Tibial nerve (tissue), 4 donors: ENCODE measurements around the gene DENND1A.

Experiments
- EP300 ChIP-seq, 2 donors: sonication (generic); formaldehyde crosslinking; IDR thresholded peaks; one replicate each; pipeline ENCODE4 v1.6.1; 2017; ENCODE audit warnings: antibody characterized with exemption in 2 of 2, mild to moderate bottlenecking in 1 of 2
- POLR2A ChIP-seq, 2 donors: fragments of 450-650 bp; IDR thresholded peaks; one replicate each; pipeline ENCODE4 v1.6.1; 2017; ENCODE audit warnings: antibody characterized with exemption in 2 of 2, mild to moderate bottlenecking in 2 of 2, moderate library complexity in 2 of 2
- TF ChIP-seq, protein P1 (sequence below), 5 experiments: fragments of 200-600 bp in 3 of 5; fragments of 450-650 bp in 2 of 5; sonication (generic) in 3 of 5; IDR thresholded peaks; one replicate each; pipeline ENCODE4 v1.5.1; 2016 to 2019; ENCODE audit warnings: antibody characterized with exemption in 5 of 5, mild to moderate bottlenecking in 3 of 5, moderate library complexity in 2 of 5

DNA sequence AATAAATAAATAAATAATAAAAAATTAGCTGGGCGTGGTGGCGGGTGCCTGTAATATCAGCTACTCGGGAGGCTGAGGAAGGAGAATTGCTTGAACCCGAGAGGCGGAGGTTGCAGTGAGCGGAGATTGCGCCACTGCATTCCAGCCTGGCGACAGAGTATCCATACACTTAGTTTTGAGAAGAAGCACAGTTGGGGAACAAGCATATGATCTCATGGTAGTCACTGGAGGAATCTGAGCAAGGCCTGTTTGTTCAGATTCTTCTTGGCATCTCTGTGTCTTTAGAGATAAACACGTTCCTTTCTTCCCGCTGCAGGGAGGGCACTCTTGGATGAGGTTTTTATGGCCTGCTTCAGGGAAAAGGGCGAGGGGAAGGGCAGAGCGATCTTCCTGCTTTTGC, 15.6 kb upstream of the DENND1A start:
- TF ChIP-seq, protein P1, sequence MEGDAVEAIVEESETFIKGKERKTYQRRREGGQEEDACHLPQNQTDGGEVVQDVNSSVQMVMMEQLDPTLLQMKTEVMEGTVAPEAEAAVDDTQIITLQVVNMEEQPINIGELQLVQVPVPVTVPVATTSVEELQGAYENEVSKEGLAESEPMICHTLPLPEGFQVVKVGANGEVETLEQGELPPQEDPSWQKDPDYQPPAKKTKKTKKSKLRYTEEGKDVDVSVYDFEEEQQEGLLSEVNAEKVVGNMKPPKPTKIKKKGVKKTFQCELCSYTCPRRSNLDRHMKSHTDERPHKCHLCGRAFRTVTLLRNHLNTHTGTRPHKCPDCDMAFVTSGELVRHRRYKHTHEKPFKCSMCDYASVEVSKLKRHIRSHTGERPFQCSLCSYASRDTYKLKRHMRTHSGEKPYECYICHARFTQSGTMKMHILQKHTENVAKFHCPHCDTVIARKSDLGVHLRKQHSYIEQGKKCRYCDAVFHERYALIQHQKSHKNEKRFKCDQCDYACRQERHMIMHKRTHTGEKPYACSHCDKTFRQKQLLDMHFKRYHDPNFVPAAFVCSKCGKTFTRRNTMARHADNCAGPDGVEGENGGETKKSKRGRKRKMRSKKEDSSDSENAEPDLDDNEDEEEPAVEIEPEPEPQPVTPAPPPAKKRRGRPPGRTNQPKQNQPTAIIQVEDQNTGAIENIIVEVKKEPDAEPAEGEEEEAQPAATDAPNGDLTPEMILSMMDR (IDR thresholded peaks at IDR 0.05) = no peak
- TF ChIP-seq POLR2A (IDR thresholded peaks at IDR 0.05) = no peak
- no peak for TF ChIP-seq EP300 (IDR thresholded peaks at IDR 0.05)
